ENCODE measurements around the gene CRIM1. TPM values are rescaled to one million over a fixed set of nuclear protein-coding genes. Genes with fewer than 3 reads are reported as not detected.

CRIM1 gene
- total and polyA plus RNA-seq, 10 donors, result 7.1 to 213 (median 110) TPM

DNA sequence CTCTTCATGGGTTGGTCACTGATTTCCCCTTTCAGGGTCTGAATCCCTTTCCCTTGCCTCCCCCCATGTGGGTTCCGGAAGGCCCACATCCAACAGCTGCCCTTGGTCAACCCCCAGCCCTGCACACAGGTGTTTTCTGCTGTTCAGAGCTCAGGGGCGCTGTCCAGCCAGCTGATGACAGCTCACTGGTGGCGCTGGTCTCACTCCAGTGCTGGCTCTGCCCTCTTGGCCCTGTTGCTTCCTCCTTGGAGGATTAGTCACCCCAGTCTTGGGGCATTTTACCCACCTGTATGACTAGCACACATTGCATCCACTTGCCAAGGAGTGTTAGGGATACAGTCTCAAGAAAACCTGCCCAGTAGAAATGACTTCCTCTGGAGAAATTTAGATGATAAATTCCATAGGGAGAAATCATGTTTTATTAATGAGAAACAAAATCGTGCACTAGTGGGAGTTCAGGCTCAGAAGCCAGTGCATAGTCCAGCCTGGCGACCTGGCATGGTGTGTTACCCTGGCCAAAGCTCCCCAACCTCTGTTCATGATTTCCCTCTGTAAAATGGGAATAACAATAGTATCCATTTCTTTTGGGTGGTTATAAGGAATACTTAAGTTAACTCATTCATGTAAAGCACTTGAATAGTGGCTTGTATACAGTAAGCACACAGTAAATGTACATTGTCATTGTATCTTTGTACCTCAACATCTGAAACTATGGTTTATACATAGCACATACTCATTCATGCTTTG lies 21.6 kb downstream of the CRIM1 start:
- Histone ChIP-seq H3K36me3 (no peaks in the 10 kb centered on the region), H3K4me1 (peaks cover 7 to 68% (median 49%) of the 10 kb centered on the region in 6 donors), H3K4me3 (no peak overlapping the region), H3K27me3 (replicated peaks in 1 of 7) (no peaks in the 10 kb centered on the region), H3K9me3 (no peaks in the 10 kb centered on the region), H3K27ac (no peak overlapping the region)
- no peak for DNase-seq
- WGBS, 5 donors, result 81 to 89% (median 85%) methylated on average over 5 of the region's 5 CpGs
- TF ChIP-seq POLR2A (IDR thresholded peaks at IDR 0.05) (no peak), POLR2AphosphoS5 (IDR thresholded peaks at IDR 0.05) (peak in 1 of 3 donors; percentile 14)
- intact Hi-C loops (cut with DNase I; ENCODE audit: low total_unique reads), result no loop called here

- 81 to 93% (median 87%) methylated on average over 3 of the region's 3 CpGs for WGBS, 5 donors
- Histone ChIP-seq H3K27me3 (replicated peaks in 1 of 7) (no peaks in the 10 kb centered on the region), H3K4me3 (no peak overlapping the region), H3K27ac (no peak overlapping the region), H3K36me3 (no peaks in the 10 kb centered on the region), H3K4me1 (peaks cover 0 to 44% (median 35%) of the 10 kb centered on the region in 6 donors), H3K9me3 (no peaks in the 10 kb centered on the region)
- intact Hi-C loops (cut with DNase I; ENCODE audit: low total_unique reads), result no loop called here
- no peak for DNase-seq
- no peak for TF ChIP-seq POLR2A (IDR thresholded peaks at IDR 0.05)
- peak in 1 of 3 donors; percentile 19 for TF ChIP-seq POLR2AphosphoS5 (IDR thresholded peaks at IDR 0.05)
- no peak for TF ChIP-seq CTCF (IDR thresholded peaks at IDR 0.05 in 8 of 11, conservative IDR thresholded peaks at IDR 0.05 in 3 of 11)
These were observed 24.3 kb downstream of the CRIM1 start for GRCh38 chr2:36379710-36380448.

DNA sequence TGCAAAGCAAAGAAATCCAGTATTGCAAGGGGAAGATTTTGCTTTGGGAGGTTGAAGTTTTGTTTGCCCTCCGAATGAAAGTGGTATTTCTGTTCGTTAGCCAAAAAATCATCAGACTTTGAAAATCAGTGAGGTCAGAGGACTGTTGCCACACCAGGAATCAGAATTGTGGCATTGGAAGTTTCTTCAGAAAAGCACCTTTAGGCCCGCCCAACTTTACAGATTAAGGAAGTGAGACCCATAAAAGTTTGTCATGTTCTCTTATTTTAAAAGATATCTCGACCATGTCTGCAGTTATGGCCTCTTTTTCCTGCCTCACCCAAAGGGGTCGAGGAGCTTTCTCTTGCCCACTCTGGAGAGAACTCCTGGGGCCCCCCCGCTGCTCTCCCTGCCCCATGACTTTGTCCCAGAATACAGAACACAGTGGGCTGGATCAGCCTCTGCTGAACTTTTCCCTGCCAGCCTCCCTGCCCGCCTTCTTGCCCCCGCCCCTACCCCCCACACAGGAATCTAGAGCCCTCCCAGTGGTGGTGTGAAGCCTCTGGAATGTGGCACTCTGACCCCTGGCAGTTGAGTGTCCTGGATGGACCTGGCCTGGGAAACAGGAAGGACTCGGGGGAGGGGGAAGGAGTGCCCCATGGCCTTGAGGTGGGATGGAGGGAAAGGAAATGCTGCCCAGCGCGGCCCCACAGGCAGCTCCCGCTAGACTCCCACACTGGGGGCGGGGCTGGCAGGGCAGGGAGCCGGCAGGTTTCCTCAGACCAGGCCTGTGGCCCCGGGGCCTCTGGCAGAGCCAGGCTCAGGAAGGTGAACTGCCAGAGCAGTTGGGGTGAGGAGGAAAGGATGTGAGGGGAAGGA lies 25.3 kb downstream of the CRIM1 start:
- Histone ChIP-seq H3K27ac (peak overlapping the region in 4 of 8 donors; percentile 27 to 45 (median 37)), H3K27me3 (replicated peaks in 1 of 7) (no peaks in the 10 kb centered on the region), H3K9me3 (no peaks in the 10 kb centered on the region), H3K4me3 (no peak overlapping the region), H3K4me1 (peaks cover 0 to 42% (median 31%) of the 10 kb centered on the region in 6 donors), H3K36me3 (no peaks in the 10 kb centered on the region)
- whole genome bisulfite sequencing, 5 donors, result 34 to 52% (median 46%) methylated on average over 15 of the region's 15 CpGs
- TF ChIP-seq POLR2A (IDR thresholded peaks at IDR 0.05), result no peak
- no peak for TF ChIP-seq CTCF (IDR thresholded peaks at IDR 0.05 in 8 of 11, conservative IDR thresholded peaks at IDR 0.05 in 3 of 11)
- TF ChIP-seq POLR2AphosphoS5 (IDR thresholded peaks at IDR 0.05), result peak; percentile 33 to 73 (median 36)
- intact Hi-C loops (cut with DNase I; ENCODE audit: low total_unique reads), result no loop called here
- DNase-seq, result peak; percentile 79

GRCh38 chr2:36381993-36382392 lies 26.4 kb downstream of the CRIM1 start:
- Histone ChIP-seq H3K4me1 (peaks cover under 1 to 34% (median 21%) of the 10 kb centered on the region in 6 donors), H3K27ac (peak overlapping the region in 1 of 8 donors; percentile 37), H3K4me3 (no peak overlapping the region), H3K27me3 (replicated peaks in 1 of 7) (no peaks in the 10 kb centered on the region), H3K9me3 (no peaks in the 10 kb centered on the region), H3K36me3 (no peaks in the 10 kb centered on the region)
- no peak for TF ChIP-seq POLR2AphosphoS5 (IDR thresholded peaks at IDR 0.05)
- TF ChIP-seq CTCF (IDR thresholded peaks at IDR 0.05 in 8 of 11, conservative IDR thresholded peaks at IDR 0.05 in 3 of 11), result no peak
- TF ChIP-seq POLR2A (IDR thresholded peaks at IDR 0.05), result no peak
- DNase-seq, result no peak
- WGBS, 5 donors, result 68 to 90% (median 83%) methylated on average over 6 of the region's 6 CpGs
- intact Hi-C loops (cut with DNase I; ENCODE audit: low total_unique reads), result no loop called here

Measured in spleen (tissue), 11 donors.